HG03095 (cell line): ENCODE results near the gene SND1.

Source experiments
- ATAC-seq: cut with Tn5 transposase; IDR thresholded peaks from one replicate; pipeline ENCODE4 v1.9.1; 2021; ENCODE audit warnings: moderate library complexity; ENCODE audit not compliant: unreplicated experiment

SND1 gene

GRCh38 chr7:127651556-127652332 is at the start of gene SND1:
SND1 (plus strand) TSS chr7:127652194; CDS start chr7:127652374, 180 bp downstream.
- ATAC-seq, result peak; percentile 94

GRCh38 chr7:127608446-127608845 is 43.5 kb upstream of the SND1 start:
- ATAC-seq, result no peak

GRCh38 chr7:127609297-127609696 is 42.7 kb upstream of the SND1 start:
- no peak for ATAC-seq

GRCh38 chr7:127612263-127612662 is 39.7 kb upstream of the SND1 start:
- no peak for ATAC-seq

- no peak for ATAC-seq
Observed at GRCh38 chr7:127616724-127617123, 35.3 kb upstream of the SND1 start.

GRCh38 chr7:127618042-127618441 is 34.0 kb upstream of the SND1 start, which contains the start of gene PAX4:
PAX4 (minus strand) TSS chr7:127618142; CDS start chr7:127615928, 2,214 bp downstream.
- ATAC-seq, result no peak

- ATAC-seq, result no peak
Observed at GRCh38 chr7:127618775-127619174, 33.2 kb upstream of the SND1 start.

GRCh38 chr7:127619681-127620405 is 32.2 kb upstream of the SND1 start:
- no peak for ATAC-seq

- ATAC-seq, result no peak
Observed at GRCh38 chr7:127620406-127621233, 31.4 kb upstream of the SND1 start.

GRCh38 chr7:127625331-127625730 is 26.7 kb upstream of the SND1 start:
- ATAC-seq, result no peak

- no peak for ATAC-seq
Observed at GRCh38 chr7:127628445-127628844, 23.5 kb upstream of the SND1 start.

GRCh38 chr7:127629268-127629854 is 22.6 kb upstream of the SND1 start:
- ATAC-seq, result no peak

- ATAC-seq, result no peak
Observed at GRCh38 chr7:127632276-127632910, 19.6 kb upstream of the SND1 start.

- no peak for ATAC-seq
Observed at GRCh38 chr7:127635659-127636285, 16.2 kb upstream of the SND1 start.

GRCh38 chr7:127638197-127638596 is 13.8 kb upstream of the SND1 start:
- ATAC-seq, result no peak

GRCh38 chr7:127644484-127644883 is 7.5 kb upstream of the SND1 start:
- no peak for ATAC-seq

- no peak for ATAC-seq
Observed at GRCh38 chr7:127647636-127648035, 4.4 kb upstream of the SND1 start.

- no peak for ATAC-seq
Observed at GRCh38 chr7:127648986-127649385, 3.0 kb upstream of the SND1 start.

- no peak for ATAC-seq
Observed at GRCh38 chr7:127650847-127651555, 993 bp upstream of the SND1 start.
